GM08714 (cell line): ENCODE data around the gene LRRC7.
"Not testable (repeated sequence)": the region's sequence is repeated elsewhere in the genome, so short reads cannot be mapped to it uniquely, and the experiment has no call there.

Experiments
- H3K4me3 ChIP-seq: fragments of 200-500 bp; sonication (Bioruptor generic); 2 replicates; pipeline ENCODE4 v1.5.1; 2014; ENCODE audit warnings: mild to moderate bottlenecking, low read length, inconsistent platforms
- ZNF274 ChIP-seq: IDR thresholded peaks from 2 replicates; pipeline ENCODE4 v1.6.1; 2012; ENCODE audit warnings: mild to moderate bottlenecking, low read depth, low read length

The LRRC7 gene

DNA sequence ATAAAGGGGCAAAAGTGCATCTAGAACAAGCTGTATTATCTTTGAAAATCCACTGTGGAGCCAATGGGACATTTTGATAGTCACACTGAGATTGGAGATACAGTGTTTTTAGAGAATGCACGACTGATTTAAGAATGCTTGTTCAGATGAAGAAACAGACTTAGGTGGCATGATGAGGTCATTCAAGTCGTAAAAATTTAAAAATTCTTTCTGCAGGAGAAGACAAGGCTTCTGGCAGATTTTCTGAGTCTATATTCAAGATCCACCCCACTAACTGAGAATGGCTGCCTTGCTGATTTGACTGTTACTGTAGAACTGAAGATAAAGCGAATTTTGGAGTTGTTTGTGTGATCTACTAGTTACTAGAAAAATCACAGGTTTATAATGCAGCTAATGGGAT is 310.6 kb downstream of the LRRC7 start:
- TF ChIP-seq ZNF274 = no peak
- H3K4me3 ChIP-seq = no peak overlapping the region

DNA sequence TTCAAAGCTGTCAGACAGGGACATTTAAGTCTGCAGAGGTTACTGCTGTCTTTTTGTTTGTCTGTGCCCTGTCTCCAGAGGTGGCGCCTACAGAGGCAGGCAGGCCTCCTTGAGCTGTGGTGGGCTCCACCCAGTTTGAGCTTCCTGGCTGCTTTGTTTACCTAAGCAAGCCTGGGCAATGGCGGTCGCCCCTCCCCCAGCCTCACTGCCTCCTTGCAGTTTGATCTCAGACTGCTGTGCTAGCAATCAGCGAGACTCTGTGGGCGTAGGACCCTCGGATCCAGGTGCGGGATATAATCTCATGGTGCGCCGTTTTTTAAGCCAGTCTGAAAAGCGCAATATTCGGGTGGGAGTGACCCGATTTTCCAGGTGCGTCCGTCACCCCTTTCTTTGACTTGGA is 320.3 kb downstream of the LRRC7 start:
- not testable (repeated sequence) for H3K4me3 ChIP-seq

DNA sequence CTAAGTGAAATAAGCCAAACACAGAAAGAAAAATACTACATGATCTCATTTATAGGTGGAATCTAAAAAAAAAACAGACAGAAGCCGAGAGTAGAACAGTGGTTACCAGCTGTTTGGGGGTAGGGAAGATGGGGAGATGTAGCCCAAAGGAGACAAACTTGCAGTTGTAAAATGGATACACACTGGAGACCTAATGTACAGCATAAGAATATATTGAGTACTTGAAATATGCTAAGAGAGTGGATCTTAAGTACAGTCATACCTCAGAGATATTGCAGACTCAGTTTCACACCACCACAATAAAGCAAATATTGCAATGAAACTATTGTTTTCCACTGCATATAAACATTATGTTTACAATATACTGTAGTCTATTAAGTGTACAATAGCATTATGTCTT is 320.9 kb downstream of the LRRC7 start:
- TF ChIP-seq ZNF274 = no peak
- H3K4me3 ChIP-seq = no peak overlapping the region

DNA sequence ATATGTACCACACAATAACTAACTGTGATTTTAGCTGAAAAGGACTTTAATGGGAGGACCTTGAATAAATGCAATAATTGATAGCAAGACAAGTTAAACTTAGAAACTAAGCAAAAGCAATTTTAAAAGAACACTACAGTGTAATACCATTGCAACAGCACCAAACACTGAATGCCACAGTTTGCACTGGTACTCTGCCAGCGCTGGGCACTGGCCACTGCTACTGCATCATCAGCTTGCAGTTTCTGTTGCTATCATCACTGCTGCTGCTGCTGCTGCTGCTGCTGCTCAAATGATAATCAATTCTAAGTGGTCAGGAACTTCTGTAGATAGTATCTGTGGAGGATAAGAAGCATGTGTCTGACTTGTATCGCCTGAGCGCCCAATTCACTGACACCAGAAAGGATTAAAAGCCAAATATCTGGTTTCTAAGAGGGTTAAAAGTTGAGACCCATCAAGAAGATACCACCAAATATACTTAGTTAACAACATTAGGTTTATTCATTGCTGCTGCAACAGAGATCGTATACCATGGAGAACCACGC is 330.8 kb downstream of the LRRC7 start:
- H3K4me3 ChIP-seq = no peak overlapping the region
- no peak for TF ChIP-seq ZNF274

DNA sequence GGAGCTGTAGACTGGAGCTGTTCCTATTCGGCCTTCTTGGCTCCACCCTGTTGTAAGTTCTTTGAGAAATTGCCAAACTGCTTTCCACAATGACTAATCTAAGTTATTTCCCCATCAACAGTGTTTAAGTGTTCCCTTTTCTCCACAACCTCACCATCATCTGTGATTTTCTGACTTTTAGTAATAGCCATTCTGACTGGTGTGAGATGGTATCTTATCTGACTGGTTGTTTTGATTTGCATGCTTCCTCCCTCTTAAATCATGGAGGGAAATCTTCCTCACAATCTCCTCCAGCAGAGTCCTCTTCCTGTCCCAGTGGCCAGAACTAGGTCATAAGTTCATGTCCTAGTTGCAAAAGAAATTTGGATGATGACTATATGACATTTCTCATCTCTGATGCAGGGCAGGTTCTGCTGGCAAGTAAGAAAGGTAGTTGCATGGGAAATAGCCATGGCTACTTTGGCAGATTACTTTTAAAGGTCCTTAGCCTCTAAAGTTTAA is 343.6 kb downstream of the LRRC7 start:
- no peak overlapping the region for H3K4me3 ChIP-seq
- no peak for TF ChIP-seq ZNF274

DNA sequence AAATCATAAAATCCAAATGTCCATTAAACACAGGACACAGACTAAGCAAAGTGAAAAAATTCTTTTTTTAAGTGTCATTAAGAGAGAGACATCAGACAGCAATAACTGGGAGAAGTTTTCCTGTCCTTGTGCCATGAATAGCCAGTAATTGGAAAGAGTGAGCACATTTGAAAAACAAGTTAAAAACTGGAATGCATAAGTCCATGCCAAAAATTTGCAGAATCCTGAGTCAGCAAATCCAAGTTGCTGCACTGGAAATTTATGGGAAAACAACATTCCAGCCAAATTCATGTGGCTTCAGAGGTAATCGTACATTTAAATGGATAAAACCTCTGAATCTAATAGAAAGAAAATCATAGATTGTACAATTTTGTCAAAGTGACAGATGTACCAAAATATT is 346.3 kb downstream of the LRRC7 start:
- no peak for TF ChIP-seq ZNF274
- H3K4me3 ChIP-seq = no peak overlapping the region

DNA sequence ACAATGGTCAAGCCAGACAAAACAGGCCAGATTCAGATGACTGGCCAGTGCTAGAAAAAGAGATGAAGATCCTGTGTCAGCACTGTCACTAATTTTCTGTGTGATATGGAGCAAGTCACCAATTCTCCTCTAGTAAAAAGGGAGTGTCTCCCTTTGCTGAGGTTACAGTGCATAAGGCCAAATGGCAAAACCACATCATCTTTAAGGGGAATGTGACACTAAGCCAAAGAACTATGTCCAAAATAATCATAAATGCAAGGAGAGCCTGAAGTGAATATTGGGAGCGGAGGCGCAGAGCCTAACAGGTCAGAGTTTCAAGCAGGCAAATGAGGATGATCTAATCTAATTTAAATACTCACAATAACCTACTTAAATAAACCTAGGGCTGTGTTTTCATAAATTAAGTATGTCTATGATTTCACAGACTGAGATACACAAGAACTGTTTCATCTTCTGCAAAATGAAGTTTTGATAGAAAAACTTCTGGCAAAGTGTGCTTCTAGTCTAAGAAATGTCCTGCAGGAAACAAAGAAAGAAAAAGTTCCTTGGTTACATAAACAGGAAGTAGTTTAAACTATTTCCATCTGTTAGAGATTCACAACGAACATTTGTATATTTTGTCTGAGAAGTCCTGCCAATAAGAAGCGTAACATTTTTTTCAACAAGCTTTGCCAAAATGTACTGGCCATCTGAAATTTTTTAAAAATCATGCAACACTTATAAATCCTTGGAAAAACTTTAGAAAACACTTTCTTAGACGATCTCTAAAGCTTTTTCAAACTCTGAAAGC is 347.4 kb downstream of the LRRC7 start:
- no peak for TF ChIP-seq ZNF274
- no peak overlapping the region for H3K4me3 ChIP-seq

DNA sequence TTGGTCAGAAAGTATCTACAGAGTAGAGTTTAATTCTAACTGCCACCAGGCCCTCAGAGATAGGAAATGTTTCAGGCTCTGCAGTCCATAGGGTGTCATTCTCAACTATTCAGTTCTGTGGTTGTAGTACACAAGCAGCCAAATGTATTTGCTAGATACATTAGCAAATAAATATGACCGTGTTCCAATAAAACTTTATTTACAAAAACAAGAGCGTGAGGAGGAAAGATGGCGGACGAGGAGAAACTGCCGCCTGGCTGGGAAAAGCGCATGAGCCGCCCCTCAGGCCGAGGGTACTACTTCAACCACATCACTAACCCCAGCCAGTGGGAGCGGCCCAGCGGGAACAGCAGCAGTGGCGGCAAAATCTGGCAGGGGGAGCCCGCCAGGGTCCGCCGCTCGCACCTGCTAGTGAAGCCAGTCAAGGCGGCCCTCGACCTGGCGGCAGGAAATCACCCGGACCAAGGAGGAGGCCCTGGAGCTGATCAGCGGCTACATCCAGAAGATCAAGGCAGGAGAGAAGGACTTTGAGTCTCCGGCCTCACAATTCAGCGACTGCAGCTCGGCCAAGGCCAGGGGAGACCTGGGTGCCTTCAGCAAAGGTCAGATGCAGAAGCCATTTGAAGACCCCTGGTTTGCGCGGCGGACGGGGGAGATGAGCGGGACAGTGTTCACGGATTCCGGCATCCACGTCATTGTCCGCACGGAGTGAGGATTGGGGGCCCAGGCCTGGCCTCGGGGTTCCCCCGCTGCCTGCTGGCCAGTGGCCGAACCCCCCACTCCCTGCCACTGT is 351.6 kb downstream of the LRRC7 start:
- H3K4me3 ChIP-seq = no peak overlapping the region
- no peak for TF ChIP-seq ZNF274

DNA sequence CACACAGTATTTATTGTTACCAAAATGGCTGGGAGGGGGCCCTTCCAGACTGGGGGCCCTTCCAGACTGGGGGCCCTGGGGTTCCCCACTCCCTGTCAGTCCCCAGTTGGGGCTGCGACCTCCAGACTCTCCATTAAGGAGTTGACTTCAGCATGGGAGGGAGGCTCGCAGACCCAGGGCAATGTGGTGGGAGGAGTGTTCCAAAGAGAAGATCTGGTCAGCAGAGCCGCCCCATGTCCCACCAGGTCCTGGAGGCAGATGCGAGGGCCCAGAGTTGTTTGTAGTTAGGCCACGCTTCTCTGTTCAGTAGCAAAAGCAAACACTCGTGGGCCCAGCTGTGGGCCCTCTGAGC is 352.2 kb downstream of the LRRC7 start:
- no peak overlapping the region for H3K4me3 ChIP-seq
- no peak for TF ChIP-seq ZNF274

DNA sequence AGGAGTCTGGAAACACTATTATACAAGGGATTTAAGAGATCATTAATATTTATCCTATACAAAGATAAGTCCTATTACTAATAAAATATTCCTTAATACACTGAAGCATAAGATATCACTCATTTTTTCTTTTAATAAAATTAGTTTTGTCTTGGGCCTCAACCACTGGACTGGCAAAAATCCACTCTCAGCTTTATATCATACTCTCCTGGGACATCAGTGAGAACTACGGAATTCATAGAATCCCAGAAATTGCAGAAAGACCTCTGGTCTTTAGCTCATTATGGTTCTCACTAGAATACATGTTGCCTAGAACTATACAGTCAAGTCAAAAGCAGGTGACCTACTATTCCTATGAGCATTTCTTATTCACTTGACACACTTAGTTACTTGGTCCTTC is 352.7 kb downstream of the LRRC7 start:
- H3K4me3 ChIP-seq = no peak overlapping the region
- no peak for TF ChIP-seq ZNF274

DNA sequence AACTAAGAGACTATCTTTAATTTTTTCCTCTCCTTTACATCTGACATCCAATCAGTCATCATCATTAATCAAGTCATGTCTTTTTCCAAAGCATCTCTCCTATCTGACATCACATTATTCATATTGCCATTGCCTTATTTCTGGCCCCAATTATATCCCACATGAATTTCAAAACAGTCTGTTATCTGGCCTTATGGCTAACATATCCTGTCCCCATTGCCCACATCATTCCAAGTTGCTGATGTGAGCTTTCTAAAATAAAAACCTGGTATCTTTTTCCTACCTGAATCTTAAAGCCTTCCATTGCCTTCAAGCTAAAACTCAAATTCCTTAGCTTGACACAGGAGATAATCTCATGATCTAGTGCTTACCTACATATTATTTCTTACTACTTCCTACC is 353.8 kb downstream of the LRRC7 start:
- no peak for TF ChIP-seq ZNF274

DNA sequence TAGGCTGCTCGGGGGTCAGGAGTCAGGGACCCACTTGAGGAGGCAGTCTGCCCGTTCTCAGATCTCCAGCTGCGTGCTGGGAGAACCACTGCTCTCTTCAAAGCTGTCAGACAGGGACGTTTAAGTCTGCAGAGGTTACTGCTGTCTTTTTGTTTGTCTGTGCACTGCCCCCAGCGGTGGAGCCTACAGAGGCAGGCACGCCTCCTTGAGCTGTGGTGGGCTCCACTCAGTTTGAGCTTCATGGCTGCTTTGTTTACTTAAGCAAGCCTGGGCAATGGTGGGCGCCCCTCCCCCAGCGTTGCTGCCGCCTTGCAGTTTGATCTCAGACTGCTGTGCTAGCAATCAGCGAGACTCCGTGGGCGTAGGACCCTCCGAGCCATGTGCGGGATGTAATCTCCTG is 360.5 kb downstream of the LRRC7 start:
- H3K4me3 ChIP-seq = not testable (repeated sequence)

More for the DNA sequence above, 353.8 kb downstream of the LRRC7 start:
- no peak overlapping the region for H3K4me3 ChIP-seq

DNA sequence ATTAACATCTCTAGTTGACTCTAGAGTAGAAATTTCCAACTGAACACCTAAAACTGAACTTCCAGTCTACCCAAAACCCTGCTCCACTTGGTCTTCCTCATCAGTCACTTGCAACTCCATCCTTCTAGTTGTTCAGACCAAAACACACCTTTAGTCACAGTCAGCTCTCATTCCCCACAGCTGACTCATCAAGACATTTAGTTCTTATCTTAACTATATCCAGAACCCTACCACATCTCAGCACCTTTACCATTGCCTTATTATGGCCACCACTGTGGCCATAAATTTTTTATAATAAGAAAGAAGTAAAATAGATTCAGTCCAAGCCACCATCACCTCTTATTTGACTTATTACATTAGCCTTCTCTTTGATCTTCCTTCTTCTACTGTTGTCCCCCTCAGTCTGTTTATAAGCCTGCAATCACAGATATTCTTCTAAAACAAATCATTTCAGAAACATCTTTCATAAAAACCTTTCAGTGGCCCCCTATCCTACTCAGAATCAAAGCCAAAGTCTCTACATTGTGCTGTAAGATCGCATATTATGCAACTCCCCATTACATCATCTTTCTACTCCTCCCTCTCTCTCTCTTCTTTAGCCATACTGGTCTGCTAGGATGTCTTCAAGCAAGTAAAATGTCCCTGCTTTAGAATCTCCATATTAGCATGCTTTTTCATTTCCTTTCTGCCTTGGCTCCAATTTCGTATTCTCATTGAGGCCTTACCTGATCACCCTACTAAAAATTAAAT is 361.8 kb downstream of the LRRC7 start:
- no peak for TF ChIP-seq ZNF274
- no peak overlapping the region for H3K4me3 ChIP-seq

DNA sequence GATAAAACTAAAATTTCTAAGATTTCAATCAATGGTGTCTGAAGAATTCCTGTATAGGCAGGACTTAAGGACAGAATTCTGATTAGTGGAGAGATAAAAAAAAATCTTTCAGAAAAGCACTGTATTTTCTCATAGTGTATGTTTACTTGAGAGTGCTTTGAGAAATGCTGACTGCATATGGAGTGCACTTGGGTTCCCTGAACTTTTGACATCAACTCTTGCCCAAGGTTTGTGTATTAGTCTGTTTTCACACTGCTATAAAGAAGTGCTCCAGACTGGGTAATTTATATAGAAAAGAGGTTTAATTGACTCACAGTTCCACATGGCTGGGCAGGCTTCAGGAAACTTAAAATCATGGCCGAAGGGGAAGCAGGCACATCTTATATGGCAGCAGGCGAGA is 362.7 kb downstream of the LRRC7 start:
- no peak overlapping the region for H3K4me3 ChIP-seq
- TF ChIP-seq ZNF274 = no peak
